ENCODE results near the gene MRPL53. TPM values are rescaled to one million over a fixed set of nuclear protein-coding genes. Genes with fewer than 3 reads are reported as not detected.
A peak's percentile ranks its signal among the peaks of the same experiment; 100 is the strongest.

Gene MRPL53
- total and polyA plus RNA-seq, 9 of the 15 experiments (the other 6 are each of a cell fraction or from before 2014, with no cell fraction given), result 11.5 to 87.9 (median 41.1) TPM

- BruUV-seq (replicated peaks), result no TSS peak
- CTCF ChIA-PET (ENCODE audit: low intra/inter-chr PET ratio), result no interaction called here
- Histone ChIP-seq H3K27me3 (ENCODE audit: control insufficient read depth in 2 of 2, insufficient read depth in 2 of 2, low read length in 2 of 2) (no peaks in the 10 kb centered on the region), H3K4me3 (peak within 1 kb of the TSS; percentile 41; the same call in 1 of the 2 replicates), H3K9me3 (replicated peaks; ENCODE audit: control insufficient read depth, insufficient read depth, low read depth, low read length) (no peaks in the 10 kb centered on the region), H3K27ac (ENCODE audit: extremely low read depth, low read depth, low read length) (peak within 1 kb of the TSS; percentile 71), H3K9me1 (ENCODE audit: control insufficient read depth, insufficient read depth, low read length) (no peaks in the 10 kb centered on the region), H4K20me1 (replicated peaks; ENCODE audit: control insufficient read depth, insufficient read depth, low read length) (no peaks in the 10 kb centered on the region), H3K4me2 (ENCODE audit: insufficient read depth, low read length) (peak within 1 kb of the TSS; percentile 87), H3K9ac (ENCODE audit: insufficient read depth in 1 of 2, low read depth in 2 of 2, low read length in 2 of 2) (peak within 1 kb of the TSS; percentile 65 to 94), H3K36me3 (ENCODE audit: control insufficient read depth, insufficient read depth, low read length) (no peaks in the 10 kb centered on the region), H3K4me1 (replicated peaks in 1 of 2; ENCODE audit: control insufficient read depth in 2 of 2, insufficient read depth in 2 of 2, low read length in 2 of 2) (peaks cover 22 to 36% of the 10 kb centered on the region in 2 experiments; a peak in 4 of 5 replicates), H2AFZ (ENCODE audit: low read depth, low read length) (peak within 1 kb of the TSS; percentile 98), H3K79me2 (ENCODE audit: control insufficient read depth, insufficient read depth, low read length) (no peaks in the 10 kb centered on the region)
- WGBS (ENCODE audit: insufficient coverage, low coverage, missing lambda C conversion rate), result 91% methylated on average over 40 of the region's 75 CpGs
- in situ Hi-C loops (cut with MboI) (no loop called here), intact Hi-C loops (cut with micrococcal nuclease) (no loop called here)
- no peak for DNase-seq (ENCODE audit: extremely low read depth in 1 of 4, low spot score in 3 of 4)
- POLR2A ChIA-PET, result no interaction called here
- TF ChIP-seq ZNF134 (CRISPR knock-in tag; conservative IDR thresholded peaks at IDR 0.05), result no peak
- no peak for TF ChIP-seq CBX1 (IDR thresholded peaks at IDR 0.05; ENCODE audit: low read depth)
- TF ChIP-seq LARP7 (IDR thresholded peaks at IDR 0.05), result no peak
- TF ChIP-seq NFIX (CRISPR knock-in tag; IDR thresholded peaks at IDR 0.05; ENCODE audit: low read depth), result no peak
- TF ChIP-seq KLF13 (tag; IDR thresholded peaks at IDR 0.05; ENCODE audit: borderline replicate concordance, low read depth), result no peak
- TF ChIP-seq NFIC (IDR thresholded peaks at IDR 0.05), result no peak
- no peak for TF ChIP-seq ZNF311 (CRISPR knock-in tag; IDR thresholded peaks at IDR 0.05)
- no peak for TF ChIP-seq ETV6 (IDR thresholded peaks at IDR 0.05; ENCODE audit: borderline replicate concordance in 1 of 2, low read depth in 2 of 2, low read length in 1 of 2)
- no peak for TF ChIP-seq ETV6 (CRISPR knock-in tag; IDR thresholded peaks at IDR 0.05; ENCODE audit: borderline replicate concordance)
- peak; percentile 31; the same call in 1 of the 2 replicates for TF ChIP-seq ZBTB33 (CRISPR knock-in tag; IDR thresholded peaks at IDR 0.05)
- TF ChIP-seq ETV1 (tag; conservative IDR thresholded peaks at IDR 0.05; ENCODE audit: low read depth), result no peak
- TF ChIP-seq VEZF1 (CRISPR knock-in tag; IDR thresholded peaks at IDR 0.05), result no peak
- no peak for TF ChIP-seq DPF2 (IDR thresholded peaks at IDR 0.05)
- no peak for TF ChIP-seq ZNF143 (CRISPR knock-in tag; IDR thresholded peaks at IDR 0.05)
- TF ChIP-seq ZNF551 (CRISPR knock-in tag; IDR thresholded peaks at IDR 0.05), result no peak
- TF ChIP-seq SRSF7 (optimal IDR thresholded peaks at IDR 0.05; ENCODE audit: low read depth, low read length), result peak; percentile 29
- no peak for TF ChIP-seq KLF16 (IDR thresholded peaks at IDR 0.05)
- no peak for FAIRE-seq
- ATAC-seq, result no peak
Observed at GRCh38 chr2:74441690-74442482, 30.6 kb downstream of the MRPL53 start, which contains the start of gene RTKN. Gene RTKN, minus strand, starts transcription at chr2:74441937. Its CDS starts 121 bp downstream, at chr2:74441816.
